GM19351 (cell line): ENCODE measurements around the gene FAXC.

Source experiments
- ATAC-seq: cut with Tn5 transposase; IDR thresholded peaks from one replicate; pipeline ENCODE4 v1.9.1; 2021; ENCODE audit warnings: mild to moderate bottlenecking, moderate library complexity; ENCODE audit not compliant: unreplicated experiment

FAXC gene

GRCh38 chr6:99349171-99350141 is at the start of gene FAXC:
Gene FAXC, minus strand, starts transcription at chr6:99349674. Its CDS starts 302 bp downstream, at chr6:99349372.
- ATAC-seq: peak; percentile 54

GRCh38 chr6:99397287-99397686 is 47.8 kb upstream of the FAXC start:
- ATAC-seq: no peak

DNA sequence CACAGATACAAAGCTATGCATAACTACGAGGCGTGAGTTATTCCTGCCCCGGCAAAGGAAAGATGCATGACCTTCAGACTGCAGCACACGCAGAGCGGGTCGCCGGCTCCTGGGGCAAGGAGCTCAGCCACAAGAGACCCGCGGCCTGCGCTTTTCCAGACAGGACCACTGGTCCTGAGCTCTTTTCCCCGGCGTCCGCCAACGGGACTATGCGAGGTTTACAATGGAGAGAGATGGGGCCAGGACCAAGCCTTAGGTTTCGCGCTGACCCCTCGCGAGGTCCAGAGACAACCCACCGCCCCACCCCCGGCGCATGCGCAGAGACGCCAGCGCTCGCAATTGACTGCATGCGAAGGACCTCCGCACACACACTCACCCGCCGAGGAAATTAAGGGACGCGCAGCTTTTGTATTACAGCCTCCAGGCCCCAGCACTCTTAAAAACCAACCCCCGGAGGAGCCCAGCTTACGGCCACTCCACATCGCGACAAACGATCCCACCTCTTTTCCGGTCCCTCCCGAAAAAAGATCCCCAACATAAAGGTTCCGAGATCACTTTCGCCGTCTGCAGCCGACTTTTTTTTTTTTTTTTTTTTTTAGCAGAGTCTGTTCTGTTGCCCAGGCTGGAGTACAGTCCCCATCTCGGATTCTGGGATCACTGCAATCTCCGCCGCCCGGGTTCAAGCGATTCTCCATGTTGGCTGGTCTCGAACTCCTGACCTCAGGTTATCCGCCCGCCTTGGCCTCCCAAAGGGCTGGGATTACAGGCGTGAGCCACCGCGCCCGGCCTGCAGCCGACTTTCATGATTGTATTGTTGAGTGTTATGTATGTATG is 44.4 kb upstream of the FAXC start, which contains the start of gene COQ3:
Gene COQ3 (minus strand): TSS at position 498 of the 834 bp plus-strand sequence. CDS start 16 bp downstream, at position 482.
- peak; percentile 75 for ATAC-seq

GRCh38 chr6:99393366-99393697 is 43.9 kb upstream of the FAXC start:
- ATAC-seq: peak; percentile 32

GRCh38 chr6:99390896-99391295 is 41.4 kb upstream of the FAXC start:
- ATAC-seq: no peak

GRCh38 chr6:99384507-99384906 is 35.0 kb upstream of the FAXC start:
- no peak for ATAC-seq

DNA sequence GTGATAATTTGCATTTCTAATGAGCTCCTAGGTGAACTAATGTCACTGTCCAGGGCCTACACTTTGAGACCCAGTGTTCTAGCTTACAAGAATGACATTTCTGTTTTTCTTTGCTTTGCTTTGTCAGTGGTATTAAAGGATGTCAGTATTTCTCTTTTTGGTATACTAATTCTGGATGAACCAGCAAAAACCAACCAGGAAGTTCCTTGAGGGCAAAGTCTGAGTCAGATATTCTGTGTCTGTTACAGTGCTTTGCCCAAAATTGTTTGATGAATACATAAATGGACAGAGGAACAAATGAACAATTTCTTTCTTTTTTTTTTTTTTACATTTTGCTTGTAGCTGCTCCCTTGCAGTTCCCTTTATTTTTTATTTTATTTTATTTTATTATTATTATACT is 29.2 kb upstream of the FAXC start:
- no peak for ATAC-seq

DNA sequence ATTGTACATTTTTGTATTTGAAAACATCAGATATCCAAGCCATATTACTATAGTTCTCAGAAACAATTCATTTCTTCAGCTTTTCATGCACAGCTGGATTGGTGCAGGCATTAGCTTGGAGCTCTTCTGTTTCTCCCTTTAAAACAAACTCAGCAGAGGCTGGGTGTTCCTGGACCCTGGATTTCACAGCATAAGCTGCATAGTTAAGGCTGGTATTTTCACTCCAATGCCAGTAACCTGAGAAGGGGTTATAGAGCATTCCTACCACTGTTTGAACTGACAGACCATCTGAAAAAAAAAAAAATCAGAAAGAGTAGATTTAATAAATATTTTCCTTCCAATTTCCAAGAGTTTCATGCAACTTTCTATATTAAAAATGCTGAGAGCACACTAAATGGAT is 20.1 kb upstream of the FAXC start:
- ATAC-seq: no peak

- no peak for ATAC-seq
These were observed 17.4 kb upstream of the FAXC start for GRCh38 chr6:99366852-99367251.

DNA sequence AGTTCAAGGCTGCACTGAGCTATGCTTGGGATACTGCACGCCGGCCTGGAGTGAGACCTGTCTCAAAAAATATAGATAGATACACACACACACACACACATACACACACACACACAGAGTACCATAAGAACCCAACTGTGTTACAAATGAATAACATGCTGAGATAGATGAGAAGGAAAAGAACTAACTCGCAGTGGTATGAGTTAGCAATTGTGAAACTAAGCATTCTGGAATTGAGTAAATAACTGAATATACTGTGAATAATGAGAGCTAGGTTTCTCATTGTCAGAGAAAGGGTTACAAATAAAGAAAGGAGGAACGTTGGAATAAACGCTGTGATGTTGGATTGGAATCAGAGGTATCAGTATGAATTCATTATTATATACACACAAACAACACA is 14.6 kb upstream of the FAXC start:
- ATAC-seq: peak; percentile 88

DNA sequence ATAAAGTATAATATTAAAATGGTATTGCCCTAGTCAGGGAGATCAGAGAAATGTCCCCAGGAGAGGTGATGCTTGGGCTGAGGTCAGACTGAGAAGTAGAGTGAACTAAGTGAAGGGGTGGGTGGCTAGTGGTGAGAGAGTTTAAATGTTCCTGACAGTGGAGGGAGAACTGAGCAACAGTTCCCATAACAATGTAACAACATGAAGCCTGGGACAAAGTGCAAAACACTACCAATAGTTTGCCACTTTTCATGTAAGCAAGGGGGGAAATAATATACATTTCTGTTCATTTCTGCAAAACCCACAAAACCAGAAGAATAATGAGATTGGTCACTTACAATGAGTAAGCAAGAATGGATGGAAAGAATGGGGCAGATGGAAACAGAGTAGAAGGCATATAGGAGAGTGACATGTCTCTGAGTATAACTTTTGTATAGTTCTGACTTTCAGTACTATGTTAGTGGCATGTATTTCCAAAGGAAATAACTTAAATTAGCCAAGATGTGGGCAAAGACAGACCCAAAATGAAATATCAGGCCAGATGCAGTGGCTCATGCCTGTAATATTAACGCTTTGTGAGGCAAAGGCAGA is 13.3 kb upstream of the FAXC start:
- peak; percentile 34 for ATAC-seq

GRCh38 chr6:99359800-99360199 is 10.3 kb upstream of the FAXC start:
- ATAC-seq: no peak

GRCh38 chr6:99356641-99357040 is 7.2 kb upstream of the FAXC start:
- ATAC-seq: no peak

DNA sequence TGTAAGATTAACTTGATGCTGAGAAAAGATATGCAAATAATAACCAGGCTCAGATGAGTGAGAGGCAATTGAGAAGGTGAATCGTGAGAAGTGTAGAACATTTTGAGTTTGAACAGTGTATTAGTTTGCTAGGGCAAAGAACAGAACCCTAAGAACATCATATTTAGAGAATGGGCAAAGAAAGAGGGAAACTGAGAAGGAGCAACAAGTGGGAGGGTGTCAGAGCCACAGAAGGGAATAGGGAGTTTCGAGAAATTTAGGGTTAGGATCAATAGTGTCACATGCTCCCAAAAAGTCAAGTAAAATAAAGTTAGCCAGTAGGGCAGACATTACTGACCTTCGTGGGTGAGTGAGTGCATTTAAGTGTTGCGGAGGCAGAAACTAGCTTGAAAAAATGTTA is 5.5 kb upstream of the FAXC start:
- no peak for ATAC-seq

DNA sequence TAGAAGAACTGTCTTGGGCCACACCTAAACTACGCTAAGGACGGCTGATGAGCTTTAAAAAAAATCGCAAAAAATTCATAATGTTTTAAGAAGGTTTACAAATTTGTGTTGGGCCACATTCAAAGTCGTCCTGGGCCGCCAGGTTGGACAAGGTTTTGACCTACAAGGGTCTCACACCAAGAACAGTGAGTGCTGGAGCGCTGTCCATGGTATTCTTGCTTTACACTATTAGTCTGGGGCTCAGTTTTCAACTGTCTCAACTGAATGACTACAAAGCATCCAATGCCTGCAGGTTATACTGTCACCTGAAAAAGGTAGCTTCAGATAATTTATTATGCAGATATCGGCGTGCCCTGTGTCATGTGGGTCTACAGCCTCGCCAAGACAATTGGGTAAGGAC is 3.7 kb upstream of the FAXC start:
- no peak for ATAC-seq

GRCh38 chr6:99350573-99350972 is 1.1 kb upstream of the FAXC start:
- no peak for ATAC-seq

DNA sequence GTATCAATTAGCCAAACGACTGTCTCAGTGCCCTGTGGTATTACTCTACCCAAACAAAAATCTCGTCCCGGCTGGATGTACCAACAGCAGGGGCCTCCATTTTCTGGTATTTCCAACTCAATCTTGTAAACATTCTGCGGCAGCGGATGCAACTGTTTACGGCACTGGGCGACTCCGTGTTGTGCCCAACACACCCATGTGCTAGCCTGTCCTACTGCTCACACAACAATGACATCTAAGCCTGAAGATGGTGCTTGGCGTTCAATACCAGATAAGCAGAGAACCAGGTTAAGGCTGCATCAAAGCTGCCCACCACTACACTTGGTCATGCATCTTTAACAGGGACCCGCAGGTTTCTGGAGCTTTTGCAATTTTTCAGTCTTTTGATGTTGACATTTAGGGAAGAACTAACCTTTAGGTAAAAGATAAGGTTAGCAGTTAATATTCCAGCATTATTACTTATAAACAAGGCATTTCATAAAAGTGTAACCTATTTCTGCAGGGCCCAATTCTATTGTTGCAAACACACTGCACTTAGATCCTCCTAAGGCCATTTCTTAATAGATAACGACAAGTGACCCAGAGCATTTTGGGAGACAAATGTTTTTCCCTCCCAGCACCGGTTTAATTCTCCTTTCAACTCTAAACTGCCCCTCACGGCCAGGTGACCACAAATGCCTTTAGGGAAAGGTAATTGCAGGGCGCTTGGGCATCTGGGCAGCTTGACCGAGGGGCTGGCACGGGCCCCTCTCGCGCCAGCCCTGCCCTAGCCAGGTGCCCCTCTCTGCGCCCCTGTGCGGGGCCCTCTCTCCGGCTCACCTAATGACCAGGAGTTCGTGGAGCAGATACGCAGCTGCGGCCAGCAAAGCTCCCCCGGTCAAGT is 945 bp downstream of the FAXC start:
- no peak for ATAC-seq

DNA sequence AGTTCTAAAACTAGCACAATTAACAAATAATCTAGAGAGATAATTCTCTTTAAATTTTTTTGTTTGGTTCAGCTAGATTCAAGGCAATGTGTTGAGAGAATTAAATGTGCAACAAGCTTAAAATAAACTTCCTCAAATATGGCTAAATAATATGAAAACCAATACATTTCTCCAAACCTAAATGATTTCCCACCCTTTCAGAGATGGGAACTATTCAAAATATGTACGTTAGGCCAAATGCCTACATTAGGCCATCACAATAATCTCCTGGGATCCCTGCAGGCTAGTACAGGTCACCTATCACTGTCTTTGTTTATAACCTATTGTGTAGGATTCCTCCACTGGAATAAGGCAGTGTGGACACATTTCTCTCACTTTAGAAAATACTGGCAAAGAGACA is 1.7 kb downstream of the FAXC start:
- ATAC-seq: no peak

DNA sequence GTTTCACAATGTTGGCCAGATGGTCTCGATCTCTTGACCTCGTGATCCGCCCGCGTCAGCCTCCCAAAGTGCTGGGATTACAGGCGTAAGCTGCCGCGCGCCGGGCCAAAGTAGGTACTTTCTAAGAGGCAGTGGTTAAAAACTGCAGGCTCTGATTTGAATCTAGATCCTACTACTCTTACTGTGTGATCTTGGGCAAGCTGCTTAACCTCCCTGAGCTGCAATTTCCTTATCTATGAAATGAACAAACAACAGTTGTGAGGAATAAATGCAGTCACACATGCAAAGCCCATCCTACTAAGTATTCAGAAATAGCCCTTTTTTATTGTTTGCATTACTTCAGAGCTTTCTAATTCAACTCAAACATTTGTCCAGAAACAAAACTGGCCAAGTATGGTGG is 2.9 kb downstream of the FAXC start:
- no peak for ATAC-seq

- ATAC-seq: no peak
These were observed 4.3 kb downstream of the FAXC start for GRCh38 chr6:99345164-99345563.
